ENCODE results near the gene HS3ST2.

GRCh38 chr16:22786284-22786683 is 27.7 kb upstream of the HS3ST2 start:
- TF ChIP-seq, protein P1, sequence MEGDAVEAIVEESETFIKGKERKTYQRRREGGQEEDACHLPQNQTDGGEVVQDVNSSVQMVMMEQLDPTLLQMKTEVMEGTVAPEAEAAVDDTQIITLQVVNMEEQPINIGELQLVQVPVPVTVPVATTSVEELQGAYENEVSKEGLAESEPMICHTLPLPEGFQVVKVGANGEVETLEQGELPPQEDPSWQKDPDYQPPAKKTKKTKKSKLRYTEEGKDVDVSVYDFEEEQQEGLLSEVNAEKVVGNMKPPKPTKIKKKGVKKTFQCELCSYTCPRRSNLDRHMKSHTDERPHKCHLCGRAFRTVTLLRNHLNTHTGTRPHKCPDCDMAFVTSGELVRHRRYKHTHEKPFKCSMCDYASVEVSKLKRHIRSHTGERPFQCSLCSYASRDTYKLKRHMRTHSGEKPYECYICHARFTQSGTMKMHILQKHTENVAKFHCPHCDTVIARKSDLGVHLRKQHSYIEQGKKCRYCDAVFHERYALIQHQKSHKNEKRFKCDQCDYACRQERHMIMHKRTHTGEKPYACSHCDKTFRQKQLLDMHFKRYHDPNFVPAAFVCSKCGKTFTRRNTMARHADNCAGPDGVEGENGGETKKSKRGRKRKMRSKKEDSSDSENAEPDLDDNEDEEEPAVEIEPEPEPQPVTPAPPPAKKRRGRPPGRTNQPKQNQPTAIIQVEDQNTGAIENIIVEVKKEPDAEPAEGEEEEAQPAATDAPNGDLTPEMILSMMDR (IDR thresholded peaks at IDR 0.05) = no peak
- TF ChIP-seq ZFX (IDR thresholded peaks at IDR 0.05; ENCODE audit: borderline replicate concordance) = no peak
